GM19025 (cell line): Measurements from ENCODE around the gene CUZD1.
"Not testable (repeated sequence)": the region's sequence is repeated elsewhere in the genome, so short reads cannot be mapped to it uniquely, and the experiment has no call there.

ENCODE experiments used
- ATAC-seq: cut with Tn5 transposase; IDR thresholded peaks from one replicate; pipeline ENCODE4 v1.9.1; 2021; ENCODE audit warnings: mild to moderate bottlenecking, low read depth, moderate library complexity; ENCODE audit not compliant: unreplicated experiment

Gene CUZD1

GRCh38 chr10:122845783-122846332 is at the start of gene CUZD1:
Gene CUZD1, minus strand, starts transcription at chr10:122845857. Its CDS starts 14 bp downstream, at chr10:122845843.
- ATAC-seq, result no peak

- ATAC-seq, result no peak
Observed at GRCh38 chr10:122894261-122894944, 48.7 kb upstream of the CUZD1 start.

GRCh38 chr10:122884166-122884565 is 38.5 kb upstream of the CUZD1 start:
- ATAC-seq, result no peak

GRCh38 chr10:122882766-122883165 is 37.1 kb upstream of the CUZD1 start:
- ATAC-seq, result no peak

- peak; percentile 77 for ATAC-seq
Observed at GRCh38 chr10:122879339-122880273, 33.9 kb upstream of the CUZD1 start, which contains the start of gene FAM24B. Gene FAM24B, minus strand, starts transcription at chr10:122879581. Its CDS starts 29,066 bp downstream, at chr10:122850515.

- ATAC-seq, result no peak
Observed at GRCh38 chr10:122878799-122879338, 33.2 kb upstream of the CUZD1 start.

GRCh38 chr10:122877264-122877663 is 31.6 kb upstream of the CUZD1 start:
- ATAC-seq, result no peak

- no peak for ATAC-seq
Observed at GRCh38 chr10:122876467-122876855, 30.8 kb upstream of the CUZD1 start.

GRCh38 chr10:122875843-122876466 is 30.3 kb upstream of the CUZD1 start:
- no peak for ATAC-seq

GRCh38 chr10:122871947-122872346 is 26.3 kb upstream of the CUZD1 start:
- ATAC-seq, result not testable (repeated sequence)

GRCh38 chr10:122868768-122869167 is 23.1 kb upstream of the CUZD1 start:
- not testable (repeated sequence) for ATAC-seq

GRCh38 chr10:122866757-122867482 is 21.3 kb upstream of the CUZD1 start:
- ATAC-seq, result not testable (repeated sequence)

- ATAC-seq, result no peak
Observed at GRCh38 chr10:122864901-122865300, 19.2 kb upstream of the CUZD1 start.

GRCh38 chr10:122864194-122864592 is 18.5 kb upstream of the CUZD1 start:
- no peak for ATAC-seq

GRCh38 chr10:122863216-122864193 is 17.8 kb upstream of the CUZD1 start:
- no peak for ATAC-seq

GRCh38 chr10:122861711-122862161 is 16.1 kb upstream of the CUZD1 start:
- no peak for ATAC-seq

GRCh38 chr10:122859527-122859926 is 13.9 kb upstream of the CUZD1 start:
- ATAC-seq, result no peak

GRCh38 chr10:122858042-122858441 is 12.4 kb upstream of the CUZD1 start:
- ATAC-seq, result not testable (repeated sequence)
